ENCODE data around the gene STAT4. TPM values are rescaled to one million over a fixed set of nuclear protein-coding genes. Genes with fewer than 3 reads are reported as not detected.
A peak's percentile ranks its signal among the peaks of the same experiment; 100 is the strongest.

The STAT4 gene
- polyA plus RNA-seq, 1 donor (not counting 4 experiments of a cell fraction or from before 2014, with no cell fraction given): 2.0 TPM

GRCh38 chr2:191001624-191002023 is 149.2 kb downstream of the STAT4 start:
- Histone ChIP-seq H3K79me2 (ENCODE audit: control insufficient read depth, insufficient read depth, low read length) (no peaks in the 10 kb centered on the region), H4K20me1 (ENCODE audit: control insufficient read depth, extremely low read depth, insufficient read depth, low read length) (no peaks in the 10 kb centered on the region), H3K36me3 (ENCODE audit: control insufficient read depth in 2 of 2, extremely low read depth in 1 of 2, insufficient read depth in 2 of 2, low read length in 2 of 2) (peaks cover 39 to 60% of the 10 kb centered on the region in 2 experiments), H3K4me1 (ENCODE audit: control insufficient read depth, extremely low read depth, insufficient read depth, low read length) (peaks cover 18% of the 10 kb centered on the region), H3K4me2 (ENCODE audit: control insufficient read depth, extremely low read depth, insufficient read depth, low read depth, low read length) (peak overlapping the region; percentile 46), H3K4me3 (ENCODE audit: control insufficient read depth in 2 of 3, extremely low read depth in 1 of 3, insufficient read depth in 2 of 3, low read depth in 1 of 3, low read length in 3 of 3) (no peak overlapping the region), H3K9ac (ENCODE audit: control insufficient read depth, extremely low read depth, insufficient read depth, low read length) (peak overlapping the region; percentile 25), H3K9me3 (ENCODE audit: control insufficient read depth, low read depth, low read length) (no peaks in the 10 kb centered on the region), H3K27ac (ENCODE audit: control insufficient read depth, insufficient read depth, low read length) (peak overlapping the region; percentile 63), H2AFZ (ENCODE audit: control insufficient read depth, low read length) (no peak overlapping the region), H3K27me3 (ENCODE audit: control insufficient read depth, extremely low read depth, insufficient read depth, low read length) (no peaks in the 10 kb centered on the region), H3K9me1 (ENCODE audit: control insufficient read depth, extremely low read depth, insufficient read depth, low read length) (no peaks in the 10 kb centered on the region)
- TF ChIP-seq CTCF (optimal IDR thresholded peaks at IDR 0.05 in 1 of 3, IDR thresholded peaks at IDR 0.05 in 1 of 3, conservative IDR thresholded peaks at IDR 0.05 in 1 of 3; ENCODE audit: extremely low read depth in 1 of 3, insufficient read depth in 2 of 3, low read length in 3 of 3) (no peak), EZH2 (IDR thresholded peaks at IDR 0.05; ENCODE audit: low read length) (no peak)
- dilution Hi-C loops (cut with MboI; ENCODE audit: extremely low pct_ligation_motif_present, low sequenced_read_pairs): no loop called here
- FAIRE-seq (no peak), DNase-seq (ENCODE audit: low read depth, low spot score) (no peak)

GRCh38 chr2:191001032-191001431 is 149.8 kb downstream of the STAT4 start:
- Histone ChIP-seq H3K4me2 (ENCODE audit: control insufficient read depth, extremely low read depth, insufficient read depth, low read depth, low read length) (peak overlapping the region; percentile 46), H3K4me1 (ENCODE audit: control insufficient read depth, extremely low read depth, insufficient read depth, low read length) (peaks cover 18% of the 10 kb centered on the region), H3K27ac (ENCODE audit: control insufficient read depth, insufficient read depth, low read length) (peak overlapping the region; percentile 63), H3K9me1 (ENCODE audit: control insufficient read depth, extremely low read depth, insufficient read depth, low read length) (no peaks in the 10 kb centered on the region), H4K20me1 (ENCODE audit: control insufficient read depth, extremely low read depth, insufficient read depth, low read length) (no peaks in the 10 kb centered on the region), H3K9ac (ENCODE audit: control insufficient read depth, extremely low read depth, insufficient read depth, low read length) (peak overlapping the region; percentile 25), H3K27me3 (ENCODE audit: control insufficient read depth, extremely low read depth, insufficient read depth, low read length) (no peaks in the 10 kb centered on the region), H3K9me3 (ENCODE audit: control insufficient read depth, low read depth, low read length) (no peaks in the 10 kb centered on the region), H3K4me3 (ENCODE audit: control insufficient read depth in 2 of 3, extremely low read depth in 1 of 3, insufficient read depth in 2 of 3, low read depth in 1 of 3, low read length in 3 of 3) (no peak overlapping the region), H3K36me3 (ENCODE audit: control insufficient read depth in 2 of 2, extremely low read depth in 1 of 2, insufficient read depth in 2 of 2, low read length in 2 of 2) (peaks cover 38 to 60% of the 10 kb centered on the region in 2 experiments), H3K79me2 (ENCODE audit: control insufficient read depth, insufficient read depth, low read length) (no peaks in the 10 kb centered on the region), H2AFZ (ENCODE audit: control insufficient read depth, low read length) (no peak overlapping the region)
- peak; percentile 73 for DNase-seq (ENCODE audit: low read depth, low spot score)
- dilution Hi-C loops (cut with MboI; ENCODE audit: extremely low pct_ligation_motif_present, low sequenced_read_pairs): no loop called here
- TF ChIP-seq EZH2 (IDR thresholded peaks at IDR 0.05; ENCODE audit: low read length) (no peak), CTCF (optimal IDR thresholded peaks at IDR 0.05 in 1 of 3, IDR thresholded peaks at IDR 0.05 in 1 of 3, conservative IDR thresholded peaks at IDR 0.05 in 1 of 3; ENCODE audit: extremely low read depth in 1 of 3, insufficient read depth in 2 of 3, low read length in 3 of 3) (no peak)
- peak; percentile 99 for FAIRE-seq

Measured in keratinocyte (primary cell).